C4-2B (cell line): ENCODE measurements around the gene EYA4.

Experiments used
- ZFX ChIP-seq: fragments of 450-650 bp; IDR thresholded peaks from 2 replicates; pipeline ENCODE4 v1.6.1; 2017
- TF ChIP-seq, protein P1 (sequence below): fragments of 450-650 bp; conservative IDR thresholded peaks from 2 replicates; pipeline ENCODE4 v1.5.1; 2017; ENCODE audit warnings: mild to moderate bottlenecking

- TF ChIP-seq ZFX, result no peak
- TF ChIP-seq, protein P1, sequence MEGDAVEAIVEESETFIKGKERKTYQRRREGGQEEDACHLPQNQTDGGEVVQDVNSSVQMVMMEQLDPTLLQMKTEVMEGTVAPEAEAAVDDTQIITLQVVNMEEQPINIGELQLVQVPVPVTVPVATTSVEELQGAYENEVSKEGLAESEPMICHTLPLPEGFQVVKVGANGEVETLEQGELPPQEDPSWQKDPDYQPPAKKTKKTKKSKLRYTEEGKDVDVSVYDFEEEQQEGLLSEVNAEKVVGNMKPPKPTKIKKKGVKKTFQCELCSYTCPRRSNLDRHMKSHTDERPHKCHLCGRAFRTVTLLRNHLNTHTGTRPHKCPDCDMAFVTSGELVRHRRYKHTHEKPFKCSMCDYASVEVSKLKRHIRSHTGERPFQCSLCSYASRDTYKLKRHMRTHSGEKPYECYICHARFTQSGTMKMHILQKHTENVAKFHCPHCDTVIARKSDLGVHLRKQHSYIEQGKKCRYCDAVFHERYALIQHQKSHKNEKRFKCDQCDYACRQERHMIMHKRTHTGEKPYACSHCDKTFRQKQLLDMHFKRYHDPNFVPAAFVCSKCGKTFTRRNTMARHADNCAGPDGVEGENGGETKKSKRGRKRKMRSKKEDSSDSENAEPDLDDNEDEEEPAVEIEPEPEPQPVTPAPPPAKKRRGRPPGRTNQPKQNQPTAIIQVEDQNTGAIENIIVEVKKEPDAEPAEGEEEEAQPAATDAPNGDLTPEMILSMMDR, result no peak
Measured at GRCh38 chr6:133423242-133423641, 182.1 kb downstream of the EYA4 start.
